NCI-H460 (cell line): ENCODE measurements around the gene STARD13. TPM values are rescaled to one million over a fixed set of nuclear protein-coding genes. Genes with fewer than 3 reads are reported as not detected.

Experiments
- DNase-seq: peaks from one replicate; pipeline ENCODE4 v3.0.0-alpha.2; 2016; ENCODE audit warnings: low read depth; ENCODE audit errors: extremely low read depth
- total RNA-seq: library from RNA; depleted of rRNA; stranded (reverse); fragments of >200 nt; shearing (Covaris generic); gene quantifications from 2 replicates; pipeline ENCODE4 v1.2.3, GENCODE V29; 2014

Gene STARD13
- total RNA-seq, 1 experiment from 2014 or later: 3.8 TPM

DNA sequence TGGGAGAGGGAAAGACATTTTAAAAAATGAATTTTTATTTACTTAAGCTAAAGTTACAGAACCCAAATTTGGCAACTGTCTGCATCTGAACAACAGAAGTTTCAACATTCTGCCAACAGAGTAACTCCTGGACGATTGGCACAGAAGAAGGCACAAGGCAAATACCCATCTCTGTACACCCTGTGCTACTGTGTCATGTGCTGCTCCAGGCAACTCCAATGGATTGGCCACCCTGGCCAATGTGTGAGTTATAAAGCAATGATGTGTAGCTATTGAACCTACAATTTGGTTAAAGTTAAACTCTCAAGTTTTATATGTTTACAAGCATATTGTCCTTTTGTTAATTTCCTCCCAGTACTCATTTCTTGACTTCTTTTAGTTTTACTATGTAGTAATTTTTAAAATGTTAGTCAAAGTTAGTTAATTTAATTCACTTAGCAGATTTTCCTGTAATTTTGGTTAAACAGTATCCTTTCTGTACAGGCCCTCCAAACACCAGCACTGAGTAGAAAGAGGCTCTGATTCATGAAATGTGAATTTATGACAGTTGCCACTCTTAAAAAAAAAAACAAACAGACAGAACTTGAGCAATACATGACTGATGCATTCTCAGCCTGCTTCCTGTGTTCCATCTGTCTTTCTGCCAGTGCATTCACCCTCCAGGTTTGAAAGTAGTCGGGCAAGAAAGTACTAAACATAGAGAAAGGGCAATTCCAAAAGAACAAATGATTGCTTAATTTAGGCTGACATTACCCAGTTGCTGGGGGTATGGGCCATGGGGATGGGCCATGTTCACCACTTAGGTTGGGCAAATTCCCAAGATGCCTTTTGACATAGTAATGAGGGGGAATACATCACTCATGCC is 5.9 kb downstream of the STARD13 start:
- DNase-seq: peak; percentile 71

DNA sequence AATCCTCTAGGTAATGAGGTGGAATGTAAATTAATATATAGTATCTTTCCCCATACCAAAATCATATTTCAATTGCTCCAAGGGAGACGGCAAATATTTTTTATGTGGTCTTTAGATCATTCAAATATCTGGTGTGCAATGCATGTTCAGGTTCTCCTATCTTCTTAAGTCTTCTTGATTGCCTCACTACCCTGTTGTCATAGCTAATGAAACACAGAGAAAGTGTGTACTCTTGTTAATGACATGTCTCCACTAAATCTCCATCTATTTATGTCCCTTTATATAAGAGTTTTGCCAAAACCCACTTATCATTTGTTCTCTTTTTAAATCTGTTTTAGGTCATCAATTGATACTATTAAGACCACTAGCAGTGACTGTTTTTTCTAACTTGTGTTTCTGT is 6.6 kb downstream of the STARD13 start:
- DNase-seq: no peak

DNA sequence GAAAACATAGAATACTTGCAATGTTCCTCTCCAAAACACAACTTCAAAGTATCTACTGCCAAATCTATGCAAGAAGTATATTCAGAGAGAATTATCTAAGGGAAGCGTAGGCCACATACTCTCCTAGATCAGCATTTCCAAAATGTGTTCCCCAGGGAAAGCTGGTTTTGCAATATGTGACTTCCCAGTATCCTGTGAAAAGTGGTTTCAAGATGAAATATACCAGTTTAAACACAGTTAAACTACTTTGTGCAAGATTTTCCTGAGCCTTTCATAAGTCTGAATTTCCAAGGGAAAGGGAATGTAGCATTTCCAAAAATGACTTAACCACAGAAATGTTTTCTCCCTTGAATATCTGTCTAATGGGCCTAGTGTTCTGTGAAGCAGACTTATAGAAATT is 7.6 kb downstream of the STARD13 start:
- no peak for DNase-seq

DNA sequence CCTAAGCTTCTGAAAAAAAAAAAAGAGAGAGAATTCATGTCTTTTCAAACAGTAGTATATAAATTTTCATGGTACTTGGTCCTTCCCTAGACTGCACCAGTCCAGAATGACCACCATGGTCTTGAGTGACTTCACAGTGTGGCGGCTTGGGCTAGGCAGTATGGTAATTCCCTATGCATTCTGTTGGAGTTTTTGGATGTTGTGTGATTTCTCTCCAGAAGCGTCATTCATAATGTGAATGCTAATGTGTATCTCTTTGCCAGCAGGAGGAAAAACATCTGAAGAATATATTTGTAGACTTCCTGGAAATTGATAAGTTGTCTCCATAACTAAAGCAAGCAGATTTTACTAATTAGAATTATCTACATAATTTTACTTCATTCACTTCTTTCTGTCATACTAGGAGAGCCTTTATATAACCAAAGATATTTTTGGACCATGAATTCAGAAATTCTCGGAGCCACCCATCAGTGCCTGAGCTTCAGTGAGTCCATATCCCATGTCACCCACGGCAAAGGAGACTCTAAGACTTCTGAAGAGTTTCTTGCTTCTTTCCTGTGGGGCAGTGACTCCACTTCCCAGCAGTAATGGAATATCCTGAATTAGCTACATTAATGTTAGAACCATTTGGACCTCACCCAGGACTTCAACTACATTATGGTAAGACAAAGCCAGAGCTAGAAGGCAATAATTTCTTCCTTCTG is 8.4 kb downstream of the STARD13 start:
- no peak for DNase-seq

DNA sequence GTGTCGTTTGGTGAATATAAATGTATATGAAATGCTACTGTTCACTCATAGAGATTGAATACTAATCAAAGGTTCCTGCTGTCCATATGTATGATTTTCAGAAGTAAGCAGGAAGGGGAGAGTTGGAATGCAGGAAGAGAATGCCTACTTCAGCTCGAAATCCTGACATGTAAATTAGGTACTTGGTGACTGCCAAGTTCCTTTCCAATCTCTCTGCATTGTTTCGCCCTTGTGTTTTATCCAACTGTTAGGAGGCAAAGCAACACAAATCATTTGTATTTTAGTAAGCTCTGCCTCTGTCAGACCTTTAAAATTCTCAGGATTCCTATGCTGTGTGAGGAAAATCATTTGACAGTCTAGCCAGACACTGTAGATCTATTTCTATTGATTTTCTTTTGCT is 9.0 kb downstream of the STARD13 start:
- no peak for DNase-seq

DNA sequence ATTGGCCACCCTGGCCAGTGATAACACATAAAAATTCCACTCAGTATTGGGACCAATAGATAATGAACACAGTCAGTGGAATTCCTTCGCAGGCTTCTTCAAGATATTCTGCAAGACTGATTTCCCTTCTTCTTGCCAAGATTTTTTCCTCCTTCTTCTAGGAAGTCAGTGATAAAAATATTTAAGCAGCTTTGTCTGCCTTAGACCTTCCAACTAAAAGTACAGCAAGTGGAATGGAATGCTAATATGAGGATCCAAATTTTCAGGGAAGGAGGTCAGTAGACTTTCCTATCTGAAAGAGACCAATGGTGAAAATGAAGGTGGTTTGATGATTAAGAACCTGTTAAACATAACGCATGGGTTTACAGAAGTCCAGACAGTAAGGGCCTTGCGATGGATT is 9.6 kb downstream of the STARD13 start:
- no peak for DNase-seq

DNA sequence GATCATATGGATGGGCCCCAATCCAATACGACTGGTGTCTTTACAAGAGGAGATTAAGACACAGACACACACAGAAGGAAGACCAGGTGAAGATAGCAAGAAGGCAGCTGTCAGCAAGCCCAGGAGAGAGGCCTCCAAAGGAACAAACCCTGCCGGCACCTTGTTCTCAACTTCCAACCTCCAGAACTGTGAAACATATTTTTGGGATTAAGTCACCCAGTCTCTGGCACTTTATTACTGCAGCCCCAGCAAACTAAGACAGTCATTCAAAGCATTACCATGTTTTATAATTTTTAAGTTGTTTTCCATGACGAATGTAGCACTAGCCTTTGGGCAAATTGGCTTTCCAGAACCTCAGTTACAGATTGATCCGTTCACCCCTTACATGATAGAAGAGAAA is 11.3 kb downstream of the STARD13 start:
- no peak for DNase-seq

DNA sequence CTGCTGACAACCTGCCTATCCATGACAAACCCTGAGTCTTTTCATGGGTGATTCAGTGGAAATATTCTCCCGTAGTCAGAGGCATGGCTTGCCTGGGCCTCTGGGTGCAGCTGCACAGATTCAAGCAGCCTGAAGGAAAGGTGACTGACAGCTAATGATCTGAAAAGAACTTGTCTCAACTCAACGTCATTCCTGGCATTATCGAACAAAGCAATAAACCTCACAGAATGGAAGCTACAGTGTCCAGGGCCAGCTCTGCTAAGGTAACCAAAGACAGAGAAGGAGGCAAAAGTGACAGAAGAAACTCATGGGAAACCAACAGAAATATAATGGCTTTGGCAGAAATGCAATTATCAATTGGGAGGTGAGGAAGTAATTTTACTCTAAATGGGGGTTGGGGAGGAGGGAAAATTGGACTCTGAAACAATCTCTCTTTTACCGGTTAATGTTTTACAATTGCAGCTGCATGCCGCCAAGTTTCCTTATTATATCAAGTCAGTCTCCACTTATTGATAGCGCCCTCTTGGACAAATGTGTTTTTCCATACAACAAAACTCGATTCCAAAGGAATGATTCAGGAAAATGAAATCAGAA is 12.9 kb downstream of the STARD13 start:
- DNase-seq: no peak

DNA sequence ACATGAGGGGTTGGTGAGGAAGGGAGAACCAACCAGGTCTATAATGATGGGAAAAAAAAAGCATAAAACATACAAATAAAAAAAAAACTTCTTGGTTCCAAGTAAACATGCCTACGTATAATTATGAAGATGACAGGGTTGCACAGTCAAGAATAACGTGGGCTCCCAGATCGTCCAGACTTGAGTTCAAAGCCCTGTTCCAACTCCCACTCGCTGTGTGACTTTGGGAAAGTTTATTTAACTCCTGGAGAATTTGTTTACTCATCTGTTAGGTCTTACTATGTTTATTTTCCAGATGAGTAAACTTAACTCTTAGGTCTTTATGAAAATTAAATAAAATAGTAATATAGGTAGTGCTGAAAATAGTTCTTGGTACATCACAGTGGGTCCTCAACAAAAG is 13.8 kb downstream of the STARD13 start:
- DNase-seq: no peak

DNA sequence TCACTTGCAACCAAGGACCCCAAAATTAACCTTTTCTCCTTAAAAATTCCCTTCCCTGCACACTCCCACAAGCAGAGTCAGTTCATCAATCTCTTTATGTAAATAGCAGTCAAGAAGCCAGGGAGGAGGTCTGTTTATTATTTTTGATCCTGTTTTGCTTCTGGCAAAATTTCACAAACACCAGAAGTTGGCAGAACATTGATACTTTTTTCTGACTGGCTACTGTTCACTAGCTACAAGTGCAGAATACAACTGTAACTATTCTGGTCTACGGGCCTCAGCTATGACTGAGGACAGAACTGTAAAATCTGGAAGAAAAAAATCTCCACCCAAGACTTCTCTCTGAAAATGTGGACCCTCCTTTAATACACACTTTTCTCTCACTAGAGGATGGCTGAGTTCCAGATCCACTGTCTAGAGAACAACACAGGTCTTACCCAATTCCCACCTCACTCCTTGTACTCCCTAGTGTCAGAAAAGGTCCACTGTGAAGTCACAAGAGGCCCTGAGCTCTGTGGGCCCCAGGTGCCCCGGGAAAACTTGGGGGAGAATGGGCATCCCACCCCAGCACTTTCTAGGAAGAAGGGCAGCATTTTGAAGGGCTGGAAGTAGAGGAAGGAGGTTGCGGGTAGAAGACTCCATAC is 14.5 kb downstream of the STARD13 start:
- peak; percentile 14 for DNase-seq

DNA sequence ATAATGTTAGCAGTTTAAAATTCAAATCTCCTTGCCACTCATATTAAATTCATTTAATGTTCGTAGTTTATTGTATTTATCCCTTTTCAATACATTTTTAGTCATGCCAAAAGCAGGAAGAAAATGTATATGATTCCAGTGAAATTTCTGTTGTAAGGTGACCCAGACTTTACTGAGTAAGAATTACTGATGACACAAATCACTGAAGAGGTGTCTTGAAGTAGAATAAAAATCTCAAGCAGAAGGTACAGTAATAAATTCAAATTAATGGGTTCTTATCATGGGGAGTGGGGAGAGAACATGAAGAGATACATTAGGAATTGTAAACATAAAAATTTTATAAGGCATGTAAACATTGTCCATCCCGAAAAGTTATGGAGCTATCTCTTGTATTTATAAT is 19.9 kb downstream of the STARD13 start:
- DNase-seq: no peak

DNA sequence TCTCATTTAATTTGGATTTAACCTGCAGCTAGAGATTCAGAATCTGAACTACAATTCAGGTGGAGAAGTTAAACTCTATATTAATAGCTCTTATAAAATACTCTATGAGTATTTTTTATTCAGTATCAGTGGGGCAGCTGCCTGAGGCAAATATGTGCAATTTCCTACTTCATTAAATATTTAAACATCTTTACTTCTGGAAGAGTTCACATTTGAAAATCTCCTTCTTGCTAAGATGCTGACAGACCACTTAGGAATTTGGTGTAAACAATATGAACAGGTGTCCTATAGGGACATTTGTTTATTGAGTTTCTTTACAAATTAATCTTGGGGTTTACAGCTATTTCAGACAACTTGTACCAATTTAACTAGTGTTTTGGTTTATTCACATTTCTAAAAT is 20.4 kb downstream of the STARD13 start:
- DNase-seq: no peak

DNA sequence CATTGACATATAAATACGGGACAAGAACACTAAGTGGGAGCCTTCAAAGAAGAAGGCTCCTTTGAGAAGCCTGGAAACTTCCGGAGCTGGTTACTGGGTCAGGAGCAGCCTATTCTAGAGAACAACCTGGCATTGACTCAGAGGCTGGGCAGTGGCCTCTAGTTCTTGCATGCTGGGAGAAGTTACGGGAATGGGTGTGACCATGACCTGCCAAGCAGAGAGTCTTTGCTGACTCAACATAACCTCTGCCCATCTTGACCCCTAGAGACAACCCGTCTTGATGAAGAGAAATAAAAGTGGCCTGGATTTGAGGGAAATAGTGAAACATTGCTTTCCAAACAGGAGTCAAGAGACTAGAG is 21.0 kb downstream of the STARD13 start:
- no peak for DNase-seq

DNA sequence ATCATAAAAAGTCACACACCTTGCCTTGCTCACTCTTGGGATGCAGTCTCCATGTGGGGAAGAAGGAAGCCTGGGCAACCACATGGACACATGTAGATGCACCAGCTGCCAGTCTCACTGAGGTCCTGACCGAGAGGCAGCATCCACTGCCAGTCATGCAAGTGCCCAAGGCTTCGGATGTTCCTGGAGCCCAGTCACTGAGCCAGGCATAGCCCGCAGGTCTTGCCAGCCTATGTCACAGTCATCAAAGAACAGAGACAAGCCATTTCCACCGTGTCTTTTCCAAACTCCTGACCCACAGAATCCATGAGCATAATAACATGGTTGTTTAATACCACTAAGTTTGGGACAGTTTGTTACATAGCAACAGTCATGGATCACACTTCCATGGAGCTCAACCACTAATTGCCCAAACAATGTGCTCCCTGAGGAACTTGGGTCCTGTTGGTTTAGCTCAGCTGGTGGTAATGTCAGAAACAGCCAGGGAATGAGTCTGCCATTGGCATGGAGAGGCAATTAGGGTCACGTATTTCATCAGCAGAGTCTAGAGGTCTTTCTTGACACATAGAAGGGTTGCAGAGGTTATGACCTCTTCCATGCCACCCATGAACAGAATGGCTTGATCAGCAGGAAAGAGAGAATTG is 21.5 kb downstream of the STARD13 start:
- no peak for DNase-seq

DNA sequence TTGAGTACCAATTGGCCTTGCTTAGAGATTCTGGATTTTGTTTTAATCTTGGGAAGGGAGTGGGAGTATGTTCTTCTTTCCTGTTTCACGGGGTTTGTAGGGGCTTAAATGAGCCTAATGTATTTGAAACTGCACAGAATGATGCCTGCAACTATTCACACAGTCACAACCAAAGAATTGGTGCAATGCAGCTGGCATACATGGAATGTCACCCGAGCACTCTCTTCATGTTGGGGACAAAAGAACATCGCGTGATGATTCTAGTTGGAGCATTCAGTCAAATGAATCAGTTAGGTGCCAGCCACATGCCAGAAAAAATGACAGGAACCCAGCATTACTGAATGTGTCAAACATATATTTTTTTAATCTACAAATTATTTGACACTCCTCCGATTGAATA is 22.1 kb downstream of the STARD13 start:
- DNase-seq: no peak

DNA sequence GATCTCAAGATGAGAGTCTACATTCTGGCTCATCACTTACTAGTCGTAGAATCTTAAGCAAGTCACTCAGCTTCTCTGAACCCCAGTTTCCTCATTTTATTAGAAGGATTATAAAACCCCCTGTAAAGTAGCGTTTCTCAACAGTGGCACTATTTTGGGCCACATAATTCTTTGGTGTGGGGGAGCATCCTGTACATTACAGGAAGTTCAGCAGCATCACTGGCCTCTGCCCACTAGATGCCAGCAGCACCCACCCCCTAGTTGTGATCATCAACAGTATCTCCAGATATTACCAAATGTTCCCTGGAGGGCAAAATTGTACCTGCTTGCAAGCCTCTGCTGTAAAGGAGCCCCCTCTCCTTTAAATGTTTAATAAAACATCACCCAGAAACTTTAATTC is 22.6 kb downstream of the STARD13 start:
- no peak for DNase-seq

DNA sequence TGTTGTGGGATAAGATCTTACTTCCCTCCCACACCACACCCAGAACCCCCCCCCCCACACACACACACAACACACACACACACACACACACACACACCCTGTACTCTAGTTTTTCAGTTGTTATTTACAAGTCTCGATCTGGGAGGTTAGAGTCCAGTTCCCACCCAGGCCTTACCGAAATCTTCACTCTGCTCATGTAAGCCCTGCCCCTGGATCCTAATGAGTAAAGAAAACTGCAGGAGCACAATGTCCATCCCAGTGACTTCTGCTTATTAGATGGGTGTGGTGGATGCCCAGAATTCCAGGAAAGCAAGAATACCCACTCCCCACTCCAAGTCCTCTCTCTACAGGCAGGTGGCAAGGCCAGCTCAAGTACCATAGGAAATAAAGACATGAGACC is 23.0 kb downstream of the STARD13 start:
- no peak for DNase-seq

DNA sequence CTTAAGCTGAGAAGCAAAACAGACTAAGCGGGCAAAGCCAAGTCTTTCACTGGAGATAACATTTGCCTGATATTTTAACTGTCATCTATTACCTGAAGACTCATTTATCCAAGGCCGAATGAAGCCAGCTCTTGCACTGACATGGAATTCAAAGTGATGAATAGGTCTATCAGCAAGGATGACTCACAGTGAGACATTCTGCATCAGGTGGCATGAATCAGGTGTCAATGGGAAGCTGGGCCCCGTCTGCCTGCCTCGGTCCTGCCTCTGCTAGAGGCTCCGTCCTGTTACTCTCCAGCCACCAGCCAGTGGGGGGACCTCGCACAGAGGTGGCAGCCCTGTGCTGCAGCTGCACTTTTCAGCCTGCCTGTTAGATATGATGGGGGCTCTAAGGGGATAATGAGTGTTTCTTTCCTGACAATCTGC is 23.5 kb downstream of the STARD13 start:
- DNase-seq: no peak

DNA sequence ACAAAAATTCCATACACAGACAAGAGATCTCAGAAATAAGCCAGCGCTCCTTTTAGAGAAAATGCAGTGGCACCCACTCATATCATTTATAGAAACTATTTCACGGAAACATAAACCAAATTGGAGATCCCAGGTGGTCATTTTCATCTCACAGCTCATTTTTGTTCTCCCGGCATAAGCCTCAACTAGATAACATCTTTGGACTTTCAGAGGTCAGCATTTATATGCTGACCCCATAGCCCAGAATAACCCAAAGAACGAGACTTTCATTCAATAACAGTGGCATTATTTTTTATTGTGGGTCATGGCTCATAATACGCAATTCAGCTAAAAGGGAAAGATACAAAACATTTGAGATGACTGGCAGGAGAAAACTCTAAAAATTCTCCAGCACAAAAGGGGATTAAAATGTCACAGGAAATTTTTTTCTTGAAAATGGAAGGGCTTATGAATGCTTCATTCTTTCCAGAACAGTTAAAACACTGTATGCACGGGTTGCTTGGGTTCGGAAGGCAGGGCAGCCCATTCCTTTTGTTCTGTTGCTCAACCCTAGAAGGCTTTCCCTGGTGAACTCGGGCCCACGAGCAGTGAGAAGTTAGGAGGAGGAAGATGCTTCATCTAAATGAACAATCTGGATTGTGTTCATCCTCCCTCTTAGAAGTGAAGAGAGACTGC is 24.0 kb downstream of the STARD13 start:
- no peak for DNase-seq
